ENCODE results near the gene ADGRA1. TPM values are rescaled to one million over a fixed set of nuclear protein-coding genes. Genes with fewer than 3 reads are reported as not detected.
"Not testable (repeated sequence)": the region's sequence is repeated elsewhere in the genome, so short reads cannot be mapped to it uniquely, and the experiment has no call there.

The ADGRA1 gene
- total RNA-seq, 2 donors from 2014 or later: 0.14 to 0.23 TPM

GRCh38 chr10:133135116-133135465 lies 47.4 kb downstream of the ADGRA1 start:
- WGBS: 48% methylated on average over 4 of the region's 8 CpGs
- TF ChIP-seq CTCF (IDR thresholded peaks at IDR 0.05) (no peak), POLR2A (IDR thresholded peaks at IDR 0.05) (no peak), POLR2AphosphoS5 (IDR thresholded peaks at IDR 0.05) (no peak)
- no peak for DNase-seq (ENCODE audit: low spot score)
- Histone ChIP-seq H3K9me3 (no peaks in the 10 kb centered on the region), H3K36me3 (no peaks in the 10 kb centered on the region), H3K4me1 (replicated peaks) (no peaks in the 10 kb centered on the region), H3K4me3 (no peak overlapping the region), H3K27me3 (replicated peaks; ENCODE audit: insufficient read depth) (peaks cover 2% of the 10 kb centered on the region), H3K27ac (no peak overlapping the region)
- intact Hi-C loops (cut with DNase I): no loop called here

- DNase-seq (ENCODE audit: low spot score); H3K4me3 ChIP-seq; H3K4me1 ChIP-seq (replicated peaks); H3K27ac ChIP-seq; H3K9me3 ChIP-seq; intact Hi-C loops (cut with DNase I); H3K36me3 ChIP-seq: not testable (repeated sequence)
- peaks cover 15% of the 10 kb centered on the region for H3K27me3 ChIP-seq (replicated peaks; ENCODE audit: insufficient read depth)
- 83% methylated on average over 12 of the region's 12 CpGs for WGBS
Observed at GRCh38 chr10:133137486-133138145, 49.9 kb downstream of the ADGRA1 start.

- Histone ChIP-seq H3K27ac (no peak overlapping the region), H3K4me3 (no peak overlapping the region), H3K27me3 (replicated peaks; ENCODE audit: insufficient read depth) (peaks cover 15% of the 10 kb centered on the region), H3K36me3 (no peaks in the 10 kb centered on the region), H3K4me1 (replicated peaks) (no peaks in the 10 kb centered on the region), H3K9me3 (no peaks in the 10 kb centered on the region)
- intact Hi-C loops (cut with DNase I): no loop called here
- no peak for DNase-seq (ENCODE audit: low spot score)
- TF ChIP-seq POLR2AphosphoS5 (IDR thresholded peaks at IDR 0.05) (no peak), CTCF (IDR thresholded peaks at IDR 0.05) (no peak), POLR2A (IDR thresholded peaks at IDR 0.05) (no peak)
- WGBS: 17% methylated on average over 13 of the region's 17 CpGs
Observed at GRCh38 chr10:133139551-133140065, 51.9 kb downstream of the ADGRA1 start.

GRCh38 chr10:133140417-133141143 lies 52.9 kb downstream of the ADGRA1 start:
- intact Hi-C loops (cut with DNase I): no loop called here
- TF ChIP-seq POLR2AphosphoS5 (IDR thresholded peaks at IDR 0.05) (no peak), CTCF (IDR thresholded peaks at IDR 0.05) (no peak), POLR2A (IDR thresholded peaks at IDR 0.05) (no peak)
- Histone ChIP-seq H3K27ac (no peak overlapping the region), H3K27me3 (replicated peaks; ENCODE audit: insufficient read depth) (peaks cover 15% of the 10 kb centered on the region), H3K36me3 (no peaks in the 10 kb centered on the region), H3K4me1 (replicated peaks) (no peaks in the 10 kb centered on the region), H3K9me3 (no peaks in the 10 kb centered on the region), H3K4me3 (no peak overlapping the region)
- DNase-seq (ENCODE audit: low spot score): no peak
- 66% methylated on average over 25 of the region's 26 CpGs for WGBS

- no peak for TF ChIP-seq POLR2A (IDR thresholded peaks at IDR 0.05)
- no peak for TF ChIP-seq CTCF (IDR thresholded peaks at IDR 0.05)
- no peak for TF ChIP-seq POLR2AphosphoS5 (IDR thresholded peaks at IDR 0.05)
- 78% methylated on average over 25 of the region's 28 CpGs for WGBS
- intact Hi-C loops (cut with DNase I): no loop called here
- Histone ChIP-seq H3K27me3 (replicated peaks; ENCODE audit: insufficient read depth) (peaks cover 15% of the 10 kb centered on the region), H3K36me3 (no peaks in the 10 kb centered on the region), H3K27ac (no peak overlapping the region), H3K4me1 (replicated peaks) (no peaks in the 10 kb centered on the region), H3K9me3 (no peaks in the 10 kb centered on the region), H3K4me3 (no peak overlapping the region)
- no peak for DNase-seq (ENCODE audit: low spot score)
Observed at GRCh38 chr10:133141144-133141957, 53.6 kb downstream of the ADGRA1 start.

Measured in prostate gland (tissue), 2 donors.